ENCODE data around the gene UBN2. TPM values are rescaled to one million over a fixed set of nuclear protein-coding genes. Genes with fewer than 3 reads are reported as not detected.

UBN2 gene
- total and polyA plus RNA-seq, 2 of the 13 experiments (the other 11 are each of a cell fraction or from before 2014, with no cell fraction given), result 5.6 to 5.7 TPM

DNA sequence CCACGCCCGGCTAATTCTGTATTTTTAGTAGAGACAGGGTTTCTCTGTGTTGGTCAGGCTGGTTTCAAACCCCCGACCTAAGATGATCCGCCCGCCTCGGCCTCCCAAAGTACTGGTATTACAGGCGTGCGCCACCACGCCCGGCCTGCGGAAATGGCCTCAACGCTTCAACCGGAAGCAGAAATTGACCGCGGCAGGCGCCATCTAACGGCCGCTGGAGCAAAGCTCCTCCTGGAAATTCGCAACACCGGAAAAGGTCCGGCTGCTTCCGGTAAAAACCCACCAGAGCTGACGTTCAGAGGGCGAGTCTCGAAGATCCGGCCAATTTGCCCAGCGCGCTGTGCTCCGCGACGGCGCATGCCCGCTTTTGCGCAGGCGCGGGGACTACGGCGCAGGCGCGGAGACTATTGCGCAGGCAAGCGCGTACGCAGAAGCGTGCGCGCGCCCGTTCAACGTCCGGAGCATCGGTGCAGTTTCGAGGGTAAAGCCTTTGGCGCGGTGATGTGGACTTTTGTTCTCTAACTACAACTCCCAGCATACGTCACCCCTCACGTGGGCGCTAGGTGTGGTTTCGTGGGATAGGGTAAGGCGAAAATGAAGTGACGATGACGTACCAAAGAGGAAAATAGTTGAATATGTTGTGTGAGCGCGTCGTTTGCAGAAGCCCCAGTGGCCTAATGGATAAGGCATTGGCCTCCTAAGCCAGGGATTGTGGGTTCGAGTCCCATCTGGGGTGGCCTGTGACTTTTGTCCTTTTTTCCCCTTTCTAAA, 109.2 kb downstream of the UBN2 start (continued):
- peak; percentile 94 for TF ChIP-seq CEBPB (IDR thresholded peaks at IDR 0.05; ENCODE audit: borderline replicate concordance, low read depth, low read length)
- peak; percentile 99 for TF ChIP-seq MAF1 (CRISPR knock-in tag; IDR thresholded peaks at IDR 0.05; ENCODE audit: borderline replicate concordance)
- 0 out of 2 replicates have a peak, but pooled peaks have one; percentile 80 for TF ChIP-seq MZF1 (CRISPR knock-in tag; IDR thresholded peaks at IDR 0.05; ENCODE audit: borderline replicate concordance)
- TF ChIP-seq, protein P1, sequence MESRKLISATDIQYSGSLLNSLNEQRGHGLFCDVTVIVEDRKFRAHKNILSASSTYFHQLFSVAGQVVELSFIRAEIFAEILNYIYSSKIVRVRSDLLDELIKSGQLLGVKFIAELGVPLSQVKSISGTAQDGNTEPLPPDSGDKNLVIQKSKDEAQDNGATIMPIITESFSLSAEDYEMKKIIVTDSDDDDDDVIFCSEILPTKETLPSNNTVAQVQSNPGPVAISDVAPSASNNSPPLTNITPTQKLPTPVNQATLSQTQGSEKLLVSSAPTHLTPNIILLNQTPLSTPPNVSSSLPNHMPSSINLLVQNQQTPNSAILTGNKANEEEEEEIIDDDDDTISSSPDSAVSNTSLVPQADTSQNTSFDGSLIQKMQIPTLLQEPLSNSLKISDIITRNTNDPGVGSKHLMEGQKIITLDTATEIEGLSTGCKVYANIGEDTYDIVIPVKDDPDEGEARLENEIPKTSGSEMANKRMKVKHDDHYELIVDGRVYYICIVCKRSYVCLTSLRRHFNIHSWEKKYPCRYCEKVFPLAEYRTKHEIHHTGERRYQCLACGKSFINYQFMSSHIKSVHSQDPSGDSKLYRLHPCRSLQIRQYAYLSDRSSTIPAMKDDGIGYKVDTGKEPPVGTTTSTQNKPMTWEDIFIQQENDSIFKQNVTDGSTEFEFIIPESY (CRISPR knock-in tag; IDR thresholded peaks at IDR 0.05), result peak; percentile 90
- TF ChIP-seq ZNF562 (CRISPR knock-in tag; IDR thresholded peaks at IDR 0.05; ENCODE audit: borderline replicate concordance), result no peak
- peak; percentile 90 for TF ChIP-seq GATAD1 (CRISPR knock-in tag; IDR thresholded peaks at IDR 0.05)
- TF ChIP-seq POLR2AphosphoS5 (IDR thresholded peaks at IDR 0.05; ENCODE audit: low read depth, low read length), result peak; percentile 64
- TF ChIP-seq, protein P2, sequence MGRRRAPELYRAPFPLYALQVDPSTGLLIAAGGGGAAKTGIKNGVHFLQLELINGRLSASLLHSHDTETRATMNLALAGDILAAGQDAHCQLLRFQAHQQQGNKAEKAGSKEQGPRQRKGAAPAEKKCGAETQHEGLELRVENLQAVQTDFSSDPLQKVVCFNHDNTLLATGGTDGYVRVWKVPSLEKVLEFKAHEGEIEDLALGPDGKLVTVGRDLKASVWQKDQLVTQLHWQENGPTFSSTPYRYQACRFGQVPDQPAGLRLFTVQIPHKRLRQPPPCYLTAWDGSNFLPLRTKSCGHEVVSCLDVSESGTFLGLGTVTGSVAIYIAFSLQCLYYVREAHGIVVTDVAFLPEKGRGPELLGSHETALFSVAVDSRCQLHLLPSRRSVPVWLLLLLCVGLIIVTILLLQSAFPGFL (CRISPR knock-in tag; IDR thresholded peaks at IDR 0.05), result no peak
- TF ChIP-seq TIGD3 (CRISPR knock-in tag; IDR thresholded peaks at IDR 0.05; ENCODE audit: borderline replicate concordance), result peak; percentile 40; the same call in 1 of the 2 replicates
- peak; percentile 64; the same call in 1 of the 2 replicates for TF ChIP-seq HNF4A (CRISPR knock-in tag; IDR thresholded peaks at IDR 0.05)
- TF ChIP-seq KAT7 (CRISPR knock-in tag; IDR thresholded peaks at IDR 0.05; ENCODE audit: borderline replicate concordance), result peak; percentile 30; the same call in 1 of the 2 replicates
- TF ChIP-seq ZNF350 (CRISPR knock-in tag; IDR thresholded peaks at IDR 0.05; ENCODE audit: borderline replicate concordance, low read depth), result peak; percentile 85
- TF ChIP-seq PAWR (CRISPR knock-in tag; IDR thresholded peaks at IDR 0.05; ENCODE audit: borderline replicate concordance), result peak; percentile 43; the same call in 1 of the 2 replicates
- no peak for TF ChIP-seq ZNF703 (CRISPR knock-in tag; IDR thresholded peaks at IDR 0.05; ENCODE audit: borderline replicate concordance)
- TF ChIP-seq HOXA3 (CRISPR knock-in tag; IDR thresholded peaks at IDR 0.05), result peak; percentile 98
- peak; percentile 88; the same call in 1 of the 2 replicates for TF ChIP-seq ZNF747 (CRISPR knock-in tag; IDR thresholded peaks at IDR 0.05; ENCODE audit: borderline replicate concordance)
- TF ChIP-seq, protein P3, sequence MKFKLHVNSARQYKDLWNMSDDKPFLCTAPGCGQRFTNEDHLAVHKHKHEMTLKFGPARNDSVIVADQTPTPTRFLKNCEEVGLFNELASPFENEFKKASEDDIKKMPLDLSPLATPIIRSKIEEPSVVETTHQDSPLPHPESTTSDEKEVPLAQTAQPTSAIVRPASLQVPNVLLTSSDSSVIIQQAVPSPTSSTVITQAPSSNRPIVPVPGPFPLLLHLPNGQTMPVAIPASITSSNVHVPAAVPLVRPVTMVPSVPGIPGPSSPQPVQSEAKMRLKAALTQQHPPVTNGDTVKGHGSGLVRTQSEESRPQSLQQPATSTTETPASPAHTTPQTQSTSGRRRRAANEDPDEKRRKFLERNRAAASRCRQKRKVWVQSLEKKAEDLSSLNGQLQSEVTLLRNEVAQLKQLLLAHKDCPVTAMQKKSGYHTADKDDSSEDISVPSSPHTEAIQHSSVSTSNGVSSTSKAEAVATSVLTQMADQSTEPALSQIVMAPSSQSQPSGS (CRISPR knock-in tag; IDR thresholded peaks at IDR 0.05), result peak; percentile 94
- TF ChIP-seq ZKSCAN5 (CRISPR knock-in tag; IDR thresholded peaks at IDR 0.05), result no peak
- peak; percentile 65 to 68; a peak in 3 of 4 replicates for TF ChIP-seq POLR2A (IDR thresholded peaks at IDR 0.05; ENCODE audit: insufficient read depth in 1 of 2, low read depth in 2 of 2, low read length in 2 of 2)
- peak; percentile 74 for TF ChIP-seq MEIS2 (CRISPR knock-in tag; IDR thresholded peaks at IDR 0.05)
- peak; percentile 94; the same call in 1 of the 2 replicates for TF ChIP-seq TOPORS (CRISPR knock-in tag; IDR thresholded peaks at IDR 0.05)
- TF ChIP-seq HOXA5 (CRISPR knock-in tag; IDR thresholded peaks at IDR 0.05), result no peak; the same call in none of the 2 replicates
- TF ChIP-seq MIER3 (CRISPR knock-in tag; IDR thresholded peaks at IDR 0.05; ENCODE audit: borderline replicate concordance), result no peak
- TF ChIP-seq ZNF430 (CRISPR knock-in tag; IDR thresholded peaks at IDR 0.05), result no peak; the same call in 1 of the 2 replicates
- TF ChIP-seq ZNF839 (CRISPR knock-in tag; IDR thresholded peaks at IDR 0.05; ENCODE audit: borderline replicate concordance), result peak; percentile 87
